Fibroblast of lung (primary cell): ENCODE results near the gene PTPRO.

Experiments used
- CTCF ChIP-seq, 2 donors: IDR thresholded peaks in 1 of 2; conservative IDR thresholded peaks in 1 of 2; 1 replicate in 1 of 2; 2 replicates in 1 of 2; pipeline ENCODE4 v1.5.1; 2011 to 2012; ENCODE audit warnings: low read length in 2 of 2, control low read depth in 1 of 2, inconsistent platforms in 1 of 2, low read depth in 1 of 2, mild to moderate bottlenecking in 1 of 2
- EZH2 ChIP-seq: IDR thresholded peaks from 2 replicates; pipeline ENCODE4 v1.5.1; 2012; ENCODE audit warnings: low read length, control low read depth, mild to moderate bottlenecking; ENCODE audit errors: missing control alignments

- TF ChIP-seq CTCF (conservative IDR thresholded peaks at IDR 0.05 in 1 of 2, IDR thresholded peaks at IDR 0.05 in 1 of 2; ENCODE audit: low read depth in 1 of 2, low read length in 2 of 2) (no peak), EZH2 (no peak)
Measured at GRCh38 chr12:15526033-15526432, 203.7 kb downstream of the PTPRO start.
